Neural cell (in vitro differentiated cells): ENCODE data around the gene GNG3.

Experiments used
- CTCF ChIP-seq: fragments of 450-650 bp; IDR thresholded peaks from 2 replicates; pipeline ENCODE4 v1.5.1; 2014; ENCODE audit warnings: antibody characterized with exemption, mild to moderate bottlenecking, moderate library complexity; ENCODE audit not compliant: poor library complexity, severe bottlenecking
- EZH2 ChIP-seq: fragments of 200-600, 300-800 bp; shearing (Covaris generic), sonication (generic); IDR thresholded peaks from 2 replicates; pipeline ENCODE4 v1.6.1; 2014; ENCODE audit warnings: antibody characterized with exemption, low read length, borderline replicate concordance, mild to moderate bottlenecking; ENCODE audit not compliant: insufficient read depth, poor library complexity, severe bottlenecking
- POLR2AphosphoS5 ChIP-seq: IDR thresholded peaks from 2 replicates; pipeline ENCODE4 v1.6.1; 2012
- RAD21 ChIP-seq: fragments of 450-650 bp; conservative IDR thresholded peaks from 2 replicates; pipeline ENCODE4 v1.6.1; 2014; ENCODE audit warnings: antibody characterized with exemption, mild to moderate bottlenecking, moderate library complexity
- REST ChIP-seq: IDR thresholded peaks from 2 replicates; pipeline ENCODE4 v1.6.1; 2012; ENCODE audit warnings: borderline replicate concordance

GRCh38 chr11:62708793-62709192 lies 1.3 kb downstream of the GNG3 start:
- TF ChIP-seq RAD21, result no peak
- TF ChIP-seq CTCF, result no peak
- no peak for TF ChIP-seq EZH2
- no peak for TF ChIP-seq POLR2AphosphoS5
- no peak for TF ChIP-seq REST
